Gastroesophageal sphincter (tissue), 4 donors: ENCODE data around the gene CKMT2. TPM values are rescaled to one million over a fixed set of nuclear protein-coding genes. Genes with fewer than 3 reads are reported as not detected.

Experiments
- ATAC-seq: fragments of 150-250 bp; one replicate; pipeline ENCODE4 v1.9.1; 2016; ENCODE audit warnings: mild to moderate bottlenecking, moderate library complexity
- H3K27ac ChIP-seq, 4 donors: fragments of 200-600 bp; sonication (generic) in 3 of 4; 1 replicate in 3 of 4; 2 replicates in 1 of 4; pipeline ENCODE4 v1.5.1; 2016 to 2019
- H3K27me3 ChIP-seq: fragments of 200-600 bp; sonication (generic); one replicate; pipeline ENCODE4 v1.5.1; 2019
- H3K36me3 ChIP-seq, 2 donors: fragments of 200-600 bp; sonication (generic); one replicate each; pipeline ENCODE4 v1.5.1; 2019; ENCODE audit warnings: control low read depth in 1 of 2
- H3K4me1 ChIP-seq, 3 donors: fragments of 200-600 bp; sonication (generic); 1 replicate in 2 of 3; 2 replicates in 1 of 3; pipeline ENCODE4 v1.5.1; 2016 to 2019; ENCODE audit warnings: control low read depth in 2 of 3
- H3K4me3 ChIP-seq, 2 donors: fragments of 200-600 bp; sonication (generic); one replicate each; pipeline ENCODE4 v1.5.1; 2019; ENCODE audit warnings: mild to moderate bottlenecking in 1 of 2, moderate library complexity in 1 of 2
- H3K9me3 ChIP-seq, 3 donors: fragments of 200-600 bp; sonication (generic); one replicate each; pipeline ENCODE4 v1.5.1; 2017 to 2019; ENCODE audit warnings: control low read depth in 2 of 3
- CTCF ChIP-seq, 4 experiments: fragments of 200-600 bp in 2 of 4; fragments of 450-650 bp in 2 of 4; sonication (generic) in 1 of 4; IDR thresholded peaks; one replicate each; pipeline ENCODE4 v1.5.1; 2017 to 2019; ENCODE audit warnings: antibody characterized with exemption in 4 of 4, mild to moderate bottlenecking in 2 of 4, moderate library complexity in 2 of 4
- EP300 ChIP-seq: sonication (generic); formaldehyde crosslinking; IDR thresholded peaks from one replicate; pipeline ENCODE4 v1.6.1; 2017; ENCODE audit warnings: antibody characterized with exemption, mild to moderate bottlenecking
- POLR2A ChIP-seq, 2 donors: fragments of 450-650 bp; IDR thresholded peaks; one replicate each; pipeline ENCODE4 v1.6.1; 2017; ENCODE audit warnings: antibody characterized with exemption in 2 of 2, mild to moderate bottlenecking in 2 of 2, moderate library complexity in 1 of 2
- POLR2AphosphoS5 ChIP-seq: sonication (generic); formaldehyde crosslinking; IDR thresholded peaks from one replicate; pipeline ENCODE4 v1.6.1; 2017; ENCODE audit warnings: antibody characterized with exemption
- WGBS, 2 donors: methylation state at CpG; one replicate each; pipeline ENCODE4 v1.1.5; 2018; ENCODE audit warnings: low coverage in 1 of 2; 5-methylcytosine and 5-hydroxymethylcytosine counted together
- total RNA-seq, 4 donors: library from RNA; depleted of rRNA; stranded (reverse); fragments of >200 nt; gene quantifications; one replicate each; pipeline ENCODE4 v1.1.0, GENCODE V29; 2016

The CKMT2 gene
- total RNA-seq, 4 donors from 2014 or later = 3.9 to 33.6 (median 14.2) TPM

DNA sequence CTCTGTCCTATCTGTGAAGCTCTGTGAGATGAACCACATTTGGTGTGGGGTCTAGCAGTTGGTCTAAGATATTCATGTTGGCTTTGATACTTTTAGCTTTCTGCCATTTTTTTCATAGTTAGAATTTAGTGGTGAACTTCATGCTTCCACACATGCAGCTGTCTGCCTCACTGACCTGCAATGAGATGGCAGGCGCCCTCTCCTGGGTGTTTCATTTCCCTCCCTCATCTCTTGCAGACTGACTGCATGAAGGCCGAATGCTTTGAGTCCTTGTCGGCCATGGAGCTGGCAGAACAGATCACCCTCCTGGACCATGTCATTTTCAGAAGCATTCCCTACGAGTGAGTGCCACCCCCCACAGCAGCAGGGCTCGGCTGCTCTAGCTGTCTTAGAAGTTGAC, 26.1 kb upstream of the CKMT2 start:
- no peak for ATAC-seq
- WGBS, 2 donors = 54 to 90% methylated on average over 2 of the region's 5 CpGs
- no peaks in the 10 kb centered on the region for H3K4me1 ChIP-seq
- H3K36me3 ChIP-seq = no peaks in the 10 kb centered on the region
- no peak overlapping the region for H3K4me3 ChIP-seq
- no peak overlapping the region for H3K27ac ChIP-seq
- no peaks in the 10 kb centered on the region for H3K9me3 ChIP-seq
- no peak for TF ChIP-seq POLR2AphosphoS5
- no peak for TF ChIP-seq EP300
- TF ChIP-seq POLR2A (IDR thresholded peaks at IDR 0.05) = no peak
- no peak for TF ChIP-seq CTCF (IDR thresholded peaks at IDR 0.05)
- H3K27me3 ChIP-seq = peaks cover 4% of the 10 kb centered on the region

DNA sequence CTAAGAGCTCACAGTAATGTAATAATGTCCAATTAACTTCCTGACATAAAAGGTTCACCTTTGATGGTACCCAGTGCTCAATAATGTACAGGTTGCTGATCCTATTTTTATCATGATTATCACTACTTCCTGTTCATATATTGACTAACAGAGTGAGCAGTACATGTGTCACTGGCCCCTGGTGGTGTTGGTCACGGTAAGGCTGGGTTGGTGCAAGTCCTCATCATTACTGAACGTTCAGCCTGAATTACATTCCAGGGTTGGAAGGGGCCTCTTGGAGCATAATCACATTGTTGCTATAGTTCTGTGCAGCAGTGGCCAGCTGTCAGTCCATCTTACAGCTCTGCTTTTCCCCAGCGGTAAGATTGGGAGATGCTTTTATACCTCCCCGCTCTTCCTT, 24.2 kb upstream of the CKMT2 start:
- Histone ChIP-seq H3K36me3 (no peaks in the 10 kb centered on the region), H3K4me3 (no peak overlapping the region), H3K9me3 (no peaks in the 10 kb centered on the region), H3K4me1 (no peaks in the 10 kb centered on the region), H3K27ac (no peak overlapping the region), H3K27me3 (peaks cover 4% of the 10 kb centered on the region)
- WGBS, 2 donors = 70 to 88% methylated on average over 3 to 4 of the region's 4 CpGs
- TF ChIP-seq POLR2A (IDR thresholded peaks at IDR 0.05) = no peak
- TF ChIP-seq POLR2AphosphoS5 = no peak
- TF ChIP-seq CTCF (IDR thresholded peaks at IDR 0.05) = no peak
- no peak for TF ChIP-seq EP300
- no peak for ATAC-seq

- no peak for TF ChIP-seq POLR2A (IDR thresholded peaks at IDR 0.05)
- TF ChIP-seq CTCF (IDR thresholded peaks at IDR 0.05) = no peak
- TF ChIP-seq EP300 = no peak
- no peak for TF ChIP-seq POLR2AphosphoS5
- no peak for ATAC-seq
- H3K9me3 ChIP-seq = no peaks in the 10 kb centered on the region
- H3K36me3 ChIP-seq = no peaks in the 10 kb centered on the region
- 29 to 53% methylated on average over 1 to 2 of the region's 5 CpGs for WGBS, 2 donors
- H3K27ac ChIP-seq = no peak overlapping the region
- H3K4me3 ChIP-seq = no peak overlapping the region
- no peaks in the 10 kb centered on the region for H3K4me1 ChIP-seq
- H3K27me3 ChIP-seq = peaks cover 4% of the 10 kb centered on the region
Observed at GRCh38 chr5:81209386-81209785, 23.7 kb upstream of the CKMT2 start.

DNA sequence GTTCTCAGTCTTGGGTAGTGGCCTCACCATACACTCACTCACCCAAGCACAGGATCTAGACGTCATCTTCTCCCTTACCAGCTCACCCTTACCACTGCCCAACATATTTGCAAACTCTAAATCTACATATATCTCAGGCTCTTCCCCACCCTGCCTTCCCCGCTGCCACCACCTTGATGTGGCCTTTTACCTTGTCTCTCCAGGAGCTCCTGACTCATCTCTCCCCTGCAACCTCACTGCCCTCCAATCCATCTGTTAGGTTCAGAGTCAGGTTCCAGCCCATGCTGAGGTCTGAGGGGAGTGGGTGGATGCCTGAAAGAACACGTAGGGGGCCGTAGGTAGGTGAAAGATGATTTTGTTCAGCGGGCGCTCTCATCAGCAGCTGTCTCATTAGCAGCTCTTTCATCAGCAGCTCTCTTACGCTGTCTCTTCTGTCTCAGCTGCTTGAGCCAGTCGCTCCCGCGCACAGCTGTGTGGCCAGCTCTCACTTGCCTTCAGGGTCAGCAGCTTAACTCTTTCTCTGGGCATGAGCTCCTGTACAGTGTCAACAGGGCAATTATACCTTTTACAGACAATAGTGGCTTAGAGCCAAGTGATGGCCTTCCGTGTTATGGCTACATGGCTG, 23.1 kb upstream of the CKMT2 start:
- H3K4me3 ChIP-seq = no peak overlapping the region
- no peaks in the 10 kb centered on the region for H3K36me3 ChIP-seq
- H3K4me1 ChIP-seq = no peaks in the 10 kb centered on the region
- no peak for ATAC-seq
- peaks cover 4% of the 10 kb centered on the region for H3K27me3 ChIP-seq
- 65 to 84% methylated on average over 6 of the region's 11 CpGs for WGBS, 2 donors
- TF ChIP-seq POLR2A (IDR thresholded peaks at IDR 0.05) (no peak), POLR2AphosphoS5 (no peak), EP300 (no peak), CTCF (IDR thresholded peaks at IDR 0.05) (no peak)
- H3K27ac ChIP-seq = no peak overlapping the region
- H3K9me3 ChIP-seq = no peaks in the 10 kb centered on the region

GRCh38 chr5:81212211-81212751, 20.8 kb upstream of the CKMT2 start:
- Histone ChIP-seq H3K27me3 (peaks cover 4% of the 10 kb centered on the region), H3K4me1 (no peaks in the 10 kb centered on the region), H3K4me3 (no peak overlapping the region), H3K27ac (no peak overlapping the region), H3K36me3 (no peaks in the 10 kb centered on the region), H3K9me3 (no peaks in the 10 kb centered on the region)
- no peak for TF ChIP-seq POLR2AphosphoS5
- TF ChIP-seq EP300 = no peak
- TF ChIP-seq CTCF (IDR thresholded peaks at IDR 0.05) = no peak
- TF ChIP-seq POLR2A (IDR thresholded peaks at IDR 0.05) = no peak
- ATAC-seq = no peak
- 80 to 91% methylated on average over 2 to 11 of the region's 11 CpGs for WGBS, 2 donors
